Measurements from ENCODE around the gene PHTF2.

The PHTF2 gene

DNA sequence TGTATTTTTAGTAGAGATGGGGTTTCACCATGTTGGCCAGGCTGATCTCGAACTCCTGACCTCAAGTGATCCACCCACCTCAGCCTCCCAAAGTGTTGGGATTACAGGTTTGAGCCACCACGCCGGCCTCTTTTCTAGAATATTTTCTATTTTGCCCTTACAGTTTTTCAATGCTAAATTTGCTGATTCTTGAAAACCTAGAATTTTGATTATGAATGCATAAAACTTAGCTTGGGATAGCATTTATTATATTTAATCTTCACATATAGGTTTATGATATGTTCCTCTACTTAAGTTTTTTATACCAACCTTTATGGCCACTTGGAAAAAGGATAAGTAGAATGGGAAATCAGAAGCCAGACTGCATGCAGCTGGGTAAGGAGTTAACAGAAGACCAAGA lies 2.5 kb upstream of the PHTF2 start:
- DNase-seq (ENCODE audit: extremely low read depth, insufficient read length) = no peak
- Histone ChIP-seq H3K36me3 (ENCODE audit: control insufficient read depth, insufficient read depth, low read length) (no peaks in the 10 kb centered on the region), H3K4me3 (replicated peaks; ENCODE audit: low read depth, low read length) (no peak overlapping the region), H3K27me3 (replicated peaks; ENCODE audit: control insufficient read depth, insufficient read depth, low read length) (no peaks in the 10 kb centered on the region)
- TF ChIP-seq, protein P1, sequence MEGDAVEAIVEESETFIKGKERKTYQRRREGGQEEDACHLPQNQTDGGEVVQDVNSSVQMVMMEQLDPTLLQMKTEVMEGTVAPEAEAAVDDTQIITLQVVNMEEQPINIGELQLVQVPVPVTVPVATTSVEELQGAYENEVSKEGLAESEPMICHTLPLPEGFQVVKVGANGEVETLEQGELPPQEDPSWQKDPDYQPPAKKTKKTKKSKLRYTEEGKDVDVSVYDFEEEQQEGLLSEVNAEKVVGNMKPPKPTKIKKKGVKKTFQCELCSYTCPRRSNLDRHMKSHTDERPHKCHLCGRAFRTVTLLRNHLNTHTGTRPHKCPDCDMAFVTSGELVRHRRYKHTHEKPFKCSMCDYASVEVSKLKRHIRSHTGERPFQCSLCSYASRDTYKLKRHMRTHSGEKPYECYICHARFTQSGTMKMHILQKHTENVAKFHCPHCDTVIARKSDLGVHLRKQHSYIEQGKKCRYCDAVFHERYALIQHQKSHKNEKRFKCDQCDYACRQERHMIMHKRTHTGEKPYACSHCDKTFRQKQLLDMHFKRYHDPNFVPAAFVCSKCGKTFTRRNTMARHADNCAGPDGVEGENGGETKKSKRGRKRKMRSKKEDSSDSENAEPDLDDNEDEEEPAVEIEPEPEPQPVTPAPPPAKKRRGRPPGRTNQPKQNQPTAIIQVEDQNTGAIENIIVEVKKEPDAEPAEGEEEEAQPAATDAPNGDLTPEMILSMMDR (IDR thresholded peaks at IDR 0.05; ENCODE audit: insufficient read depth, low read length, poor library complexity, severe bottlenecking) = no peak

DNA sequence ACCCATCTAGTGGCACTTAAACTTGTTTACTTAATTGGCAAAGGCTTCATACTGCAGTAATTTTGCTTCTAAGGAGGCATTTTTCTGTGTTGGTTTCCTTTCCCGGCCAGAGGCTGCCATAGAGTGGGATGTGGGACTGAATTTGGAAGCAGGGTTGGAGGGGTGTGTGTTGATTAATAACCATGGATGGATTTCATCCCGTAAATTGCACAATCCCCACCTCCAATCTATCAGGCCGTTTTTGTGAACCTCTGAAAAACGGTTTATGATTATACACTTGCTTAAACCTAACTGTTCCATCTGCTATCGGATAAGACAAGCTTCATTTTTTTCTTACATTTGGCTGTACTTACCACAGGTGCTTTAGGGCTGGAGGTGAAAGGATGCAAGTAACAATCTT lies 1.6 kb upstream of the PHTF2 start:
- DNase-seq (ENCODE audit: extremely low read depth, insufficient read length) = no peak
- no peaks in the 10 kb centered on the region for H3K36me3 ChIP-seq (ENCODE audit: control insufficient read depth, insufficient read depth, low read length)
- TF ChIP-seq, protein P1 (IDR thresholded peaks at IDR 0.05; ENCODE audit: insufficient read depth, low read length, poor library complexity, severe bottlenecking) = no peak
- no peaks in the 10 kb centered on the region for H3K27me3 ChIP-seq (replicated peaks; ENCODE audit: control insufficient read depth, insufficient read depth, low read length)
- H3K4me3 ChIP-seq (replicated peaks; ENCODE audit: low read depth, low read length) = peak overlapping the region; percentile 99

DNA sequence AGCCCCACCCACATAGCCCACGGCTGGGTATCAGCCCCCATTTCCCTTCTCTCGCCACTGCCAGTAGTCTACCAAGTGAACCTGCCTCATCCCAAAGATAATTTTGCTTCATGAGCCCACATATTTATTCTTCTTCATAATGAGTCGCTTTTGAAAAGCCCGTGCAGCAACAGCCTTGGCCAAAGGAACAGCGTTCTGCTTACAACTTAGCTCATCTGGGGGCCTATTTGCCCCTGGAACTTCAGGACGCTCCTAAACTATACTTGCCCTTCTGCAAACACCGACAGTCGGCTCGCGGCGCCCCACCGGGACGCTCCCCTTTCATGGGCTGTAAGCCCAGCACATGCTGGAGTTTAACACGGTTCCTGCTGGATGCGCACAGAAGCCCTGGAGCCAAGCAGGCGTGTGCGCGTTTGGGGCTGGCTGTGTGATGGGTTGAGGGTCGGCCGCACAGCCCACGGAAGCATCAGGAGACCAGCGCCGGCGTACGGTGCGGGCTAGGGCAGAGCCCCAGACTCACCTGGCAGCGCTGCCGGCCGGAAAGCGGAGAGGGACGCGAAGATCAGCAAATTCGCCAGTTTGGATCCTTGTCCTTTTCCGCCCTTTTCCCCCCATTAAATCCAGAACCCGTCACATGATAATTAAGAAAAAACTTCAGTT lies 709 bp upstream of the PHTF2 start:
- Histone ChIP-seq H3K4me3 (replicated peaks; ENCODE audit: low read depth, low read length) (peak overlapping the region; percentile 99), H3K27me3 (replicated peaks; ENCODE audit: control insufficient read depth, insufficient read depth, low read length) (no peaks in the 10 kb centered on the region), H3K36me3 (ENCODE audit: control insufficient read depth, insufficient read depth, low read length) (no peaks in the 10 kb centered on the region)
- TF ChIP-seq, protein P1 (IDR thresholded peaks at IDR 0.05; ENCODE audit: insufficient read depth, low read length, poor library complexity, severe bottlenecking) = no peak
- DNase-seq (ENCODE audit: extremely low read depth, insufficient read length) = no peak

DNA sequence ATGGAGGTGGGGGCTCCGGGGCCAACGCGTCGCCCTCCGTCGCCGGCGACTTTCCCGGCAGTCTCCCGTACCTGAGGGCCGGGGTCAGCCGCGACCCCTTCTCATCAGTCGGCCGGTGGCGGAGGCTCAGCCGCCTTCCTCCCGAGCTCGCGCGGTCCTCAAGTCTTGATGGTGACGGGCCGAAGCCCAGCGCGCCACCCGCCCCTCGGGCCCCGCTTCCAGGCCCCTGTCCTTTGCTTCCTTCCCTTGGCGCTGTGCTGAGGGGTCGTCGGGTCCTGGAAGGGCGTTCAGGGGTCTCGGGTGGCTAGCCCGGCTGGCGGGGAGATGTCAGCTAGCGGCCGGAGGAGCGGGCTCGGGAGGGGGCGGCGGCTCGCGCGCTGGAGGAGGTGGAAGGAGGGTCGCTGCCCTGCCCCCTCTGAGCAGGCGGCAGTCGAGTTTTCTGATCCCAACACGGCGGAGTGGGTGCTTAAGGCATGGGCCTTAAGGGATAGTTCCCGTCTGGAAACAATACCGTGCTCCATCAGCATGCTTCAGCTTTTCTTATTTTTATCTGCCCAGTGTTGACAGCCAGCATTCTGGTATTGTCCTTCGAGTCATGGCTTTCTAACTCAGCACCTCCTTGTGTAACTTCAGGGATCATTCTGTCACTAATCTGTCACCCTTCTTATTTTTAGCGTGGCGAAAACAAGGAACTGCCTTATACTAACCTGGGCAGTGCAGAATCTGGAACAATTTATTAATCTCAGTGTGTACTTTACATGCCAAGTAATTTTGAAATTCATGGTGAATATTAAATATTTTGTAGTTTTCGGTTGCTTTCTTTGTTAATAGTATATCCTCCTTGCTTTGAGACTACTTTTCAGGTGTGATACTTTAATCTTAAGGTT lies 748 bp downstream of the PHTF2 start:
- H3K27me3 ChIP-seq (replicated peaks; ENCODE audit: control insufficient read depth, insufficient read depth, low read length) = no peaks in the 10 kb centered on the region
- DNase-seq (ENCODE audit: extremely low read depth, insufficient read length) = no peak
- H3K4me3 ChIP-seq (replicated peaks; ENCODE audit: low read depth, low read length) = peak overlapping the region; percentile 99
- H3K36me3 ChIP-seq (ENCODE audit: control insufficient read depth, insufficient read depth, low read length) = no peaks in the 10 kb centered on the region
- TF ChIP-seq, protein P1 (IDR thresholded peaks at IDR 0.05; ENCODE audit: insufficient read depth, low read length, poor library complexity, severe bottlenecking) = no peak

DNA sequence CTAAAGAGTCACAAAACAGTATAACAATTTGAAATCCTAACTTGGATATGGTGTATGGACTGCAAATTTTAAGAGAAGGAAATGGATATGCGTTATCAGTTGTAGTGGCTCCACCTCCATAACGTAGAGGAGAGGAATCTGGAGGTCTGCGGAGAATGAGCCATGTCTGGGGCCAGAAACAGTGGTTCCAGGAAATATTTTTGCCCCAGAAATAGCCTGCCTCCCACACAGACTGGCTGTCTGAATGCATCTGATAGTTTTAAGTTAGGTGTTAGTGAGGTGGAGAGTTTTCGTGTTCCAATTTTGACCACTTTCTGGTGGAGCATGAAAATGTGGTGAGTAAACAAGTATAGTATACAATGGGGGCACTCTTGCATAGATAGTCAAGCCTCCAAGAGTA lies 1.6 kb downstream of the PHTF2 start:
- H3K4me3 ChIP-seq (replicated peaks; ENCODE audit: low read depth, low read length) = peak overlapping the region; percentile 99
- no peaks in the 10 kb centered on the region for H3K27me3 ChIP-seq (replicated peaks; ENCODE audit: control insufficient read depth, insufficient read depth, low read length)
- TF ChIP-seq, protein P1 (IDR thresholded peaks at IDR 0.05; ENCODE audit: insufficient read depth, low read length, poor library complexity, severe bottlenecking) = no peak
- DNase-seq (ENCODE audit: extremely low read depth, insufficient read length) = peak; percentile 41
- H3K36me3 ChIP-seq (ENCODE audit: control insufficient read depth, insufficient read depth, low read length) = no peaks in the 10 kb centered on the region
